Measurements from ENCODE around the gene OIT3.
"Not testable (repeated sequence)": the region's sequence is repeated elsewhere in the genome, so short reads cannot be mapped to it uniquely, and the experiment has no call there.

Gene OIT3

GRCh38 chr10:72912736-72913135, 19.2 kb downstream of the OIT3 start:
- H3K4me3 ChIP-seq (ENCODE audit: low read depth, low read length) = no peak overlapping the region
- TF ChIP-seq, protein P1, sequence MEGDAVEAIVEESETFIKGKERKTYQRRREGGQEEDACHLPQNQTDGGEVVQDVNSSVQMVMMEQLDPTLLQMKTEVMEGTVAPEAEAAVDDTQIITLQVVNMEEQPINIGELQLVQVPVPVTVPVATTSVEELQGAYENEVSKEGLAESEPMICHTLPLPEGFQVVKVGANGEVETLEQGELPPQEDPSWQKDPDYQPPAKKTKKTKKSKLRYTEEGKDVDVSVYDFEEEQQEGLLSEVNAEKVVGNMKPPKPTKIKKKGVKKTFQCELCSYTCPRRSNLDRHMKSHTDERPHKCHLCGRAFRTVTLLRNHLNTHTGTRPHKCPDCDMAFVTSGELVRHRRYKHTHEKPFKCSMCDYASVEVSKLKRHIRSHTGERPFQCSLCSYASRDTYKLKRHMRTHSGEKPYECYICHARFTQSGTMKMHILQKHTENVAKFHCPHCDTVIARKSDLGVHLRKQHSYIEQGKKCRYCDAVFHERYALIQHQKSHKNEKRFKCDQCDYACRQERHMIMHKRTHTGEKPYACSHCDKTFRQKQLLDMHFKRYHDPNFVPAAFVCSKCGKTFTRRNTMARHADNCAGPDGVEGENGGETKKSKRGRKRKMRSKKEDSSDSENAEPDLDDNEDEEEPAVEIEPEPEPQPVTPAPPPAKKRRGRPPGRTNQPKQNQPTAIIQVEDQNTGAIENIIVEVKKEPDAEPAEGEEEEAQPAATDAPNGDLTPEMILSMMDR (IDR thresholded peaks at IDR 0.05; ENCODE audit: insufficient read depth, low read depth, low read length, missing control alignments) = no peak
- no peak for DNase-seq (ENCODE audit: low read depth)

DNA sequence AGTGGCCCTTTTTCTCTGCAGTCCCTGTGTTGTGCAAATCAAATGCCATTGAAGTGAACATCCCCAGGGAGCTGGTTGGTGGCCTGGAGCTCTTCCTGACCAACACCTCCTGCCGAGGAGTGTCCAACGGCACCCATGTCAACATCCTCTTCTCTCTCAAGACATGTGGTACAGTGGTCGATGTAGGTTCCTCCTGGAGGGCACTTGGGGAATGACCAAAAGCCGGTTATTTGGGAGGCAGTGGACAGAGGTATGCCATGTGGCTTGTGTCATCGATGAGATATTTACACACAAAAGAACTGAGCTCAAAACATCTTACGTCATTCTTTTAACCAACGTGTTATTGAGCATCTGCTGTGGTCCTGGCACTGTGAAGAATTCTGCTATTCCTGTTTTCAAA, 19.7 kb downstream of the OIT3 start:
- no peak for DNase-seq (ENCODE audit: low read depth)
- no peak overlapping the region for H3K4me3 ChIP-seq (ENCODE audit: low read depth, low read length)
- TF ChIP-seq, protein P1 (IDR thresholded peaks at IDR 0.05; ENCODE audit: insufficient read depth, low read depth, low read length, missing control alignments) = no peak

DNA sequence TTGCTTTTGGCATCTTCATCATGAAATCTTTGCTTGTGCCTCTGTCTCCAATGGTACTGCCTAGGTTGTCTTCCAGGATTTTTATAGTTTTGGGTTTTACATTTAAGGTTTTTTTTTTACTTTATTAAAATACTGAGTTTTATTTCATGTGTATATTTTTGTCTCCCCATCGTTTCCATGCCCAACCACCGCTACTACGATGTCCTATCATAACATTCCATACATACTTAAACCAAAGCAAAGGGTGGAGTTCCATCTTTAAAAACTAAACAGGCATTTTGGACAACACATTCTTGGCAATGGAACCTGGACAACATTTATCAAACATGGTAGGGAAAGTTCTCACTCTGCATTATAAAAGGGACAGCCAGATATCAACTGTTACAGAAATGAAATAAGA, 23.7 kb downstream of the OIT3 start:
- not testable (repeated sequence) for H3K4me3 ChIP-seq (ENCODE audit: low read depth, low read length); DNase-seq (ENCODE audit: low read depth)

GRCh38 chr10:72917803-72918332, 24.3 kb downstream of the OIT3 start:
- H3K4me3 ChIP-seq (ENCODE audit: low read depth, low read length); DNase-seq (ENCODE audit: low read depth): not testable (repeated sequence)

DNA sequence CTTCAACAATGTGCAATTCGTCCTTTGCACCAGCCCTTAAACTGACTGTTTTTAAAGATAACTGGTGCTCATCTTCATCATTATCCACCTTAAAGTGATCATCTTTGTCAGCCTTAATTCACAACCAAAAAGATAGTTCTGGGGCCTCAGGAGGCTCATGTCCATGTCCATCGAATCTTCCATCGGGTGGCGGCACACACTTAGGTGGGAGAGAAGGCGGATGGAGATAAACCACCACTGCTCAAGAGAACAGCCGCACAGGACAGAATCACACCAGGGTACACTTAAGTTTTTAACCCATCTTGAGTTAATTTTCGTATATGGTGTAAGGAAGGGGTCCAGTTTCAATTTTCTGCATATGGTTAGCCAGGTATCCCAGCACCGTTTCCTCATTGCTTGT, 24.8 kb downstream of the OIT3 start:
- no peak overlapping the region for H3K4me3 ChIP-seq (ENCODE audit: low read depth, low read length)
- DNase-seq (ENCODE audit: low read depth) = no peak
- TF ChIP-seq, protein P1 (IDR thresholded peaks at IDR 0.05; ENCODE audit: insufficient read depth, low read depth, low read length, missing control alignments) = no peak

GRCh38 chr10:72921147-72921683, 27.7 kb downstream of the OIT3 start:
- H3K4me3 ChIP-seq (ENCODE audit: low read depth, low read length); DNase-seq (ENCODE audit: low read depth): not testable (repeated sequence)

GRCh38 chr10:72924351-72924750, 30.8 kb downstream of the OIT3 start:
- no peak overlapping the region for H3K4me3 ChIP-seq (ENCODE audit: low read depth, low read length)
- TF ChIP-seq, protein P1 (IDR thresholded peaks at IDR 0.05; ENCODE audit: insufficient read depth, low read depth, low read length, missing control alignments) = no peak
- DNase-seq (ENCODE audit: low read depth) = no peak

GRCh38 chr10:72925951-72926465, 32.5 kb downstream of the OIT3 start:
- H3K4me3 ChIP-seq (ENCODE audit: low read depth, low read length) = no peak overlapping the region
- DNase-seq (ENCODE audit: low read depth) = no peak
- TF ChIP-seq, protein P1 (IDR thresholded peaks at IDR 0.05; ENCODE audit: insufficient read depth, low read depth, low read length, missing control alignments) = no peak
